Neutrophil (primary cell): Measurements from ENCODE around the gene ARHGEF4.

Experiments used
- H3K27ac ChIP-seq: fragments of 200-600 bp; sonication (generic); 2 replicates; pipeline ENCODE4 v1.5.1; 2016; ENCODE audit warnings: mild to moderate bottlenecking, moderate library complexity
- H3K27me3 ChIP-seq: fragments of 200-600 bp; sonication (generic); 2 replicates; pipeline ENCODE4 v1.6.0; 2016; ENCODE audit warnings: mild to moderate bottlenecking
- H3K36me3 ChIP-seq: fragments of 200-600 bp; sonication (generic); 2 replicates; pipeline ENCODE4 v1.5.1; 2017
- H3K4me1 ChIP-seq, 2 experiments: fragments of 200-600 bp in 1 of 2; sonication (generic) in 1 of 2; 1 replicate in 1 of 2; 2 replicates in 1 of 2; pipeline versions ENCODE4 v1.5.1 to v1.6.1; 2013 to 2016; ENCODE audit warnings: low read depth in 1 of 2, low read length in 1 of 2, mild to moderate bottlenecking in 1 of 2, moderate library complexity in 1 of 2; ENCODE audit not compliant: control insufficient read depth in 1 of 2, insufficient read depth in 1 of 2
- H3K4me3 ChIP-seq, 2 experiments: fragments of 200-600 bp in 1 of 2; sonication (generic) in 1 of 2; 1 replicate in 1 of 2; 2 replicates in 1 of 2; pipeline ENCODE4 v1.5.1; 2013 to 2016; ENCODE audit warnings: low read depth in 1 of 2, low read length in 1 of 2, mild to moderate bottlenecking in 1 of 2, moderate library complexity in 1 of 2
- H3K9me3 ChIP-seq: fragments of 200-600 bp; sonication (generic); 2 replicates; pipeline ENCODE4 v1.5.1; 2016
- TF ChIP-seq, protein P1 (sequence below): fragments of 200-600 bp; sonication (generic); IDR thresholded peaks from 2 replicates; pipeline ENCODE4 v1.5.1; 2016; ENCODE audit warnings: antibody characterized with exemption

The ARHGEF4 gene

DNA sequence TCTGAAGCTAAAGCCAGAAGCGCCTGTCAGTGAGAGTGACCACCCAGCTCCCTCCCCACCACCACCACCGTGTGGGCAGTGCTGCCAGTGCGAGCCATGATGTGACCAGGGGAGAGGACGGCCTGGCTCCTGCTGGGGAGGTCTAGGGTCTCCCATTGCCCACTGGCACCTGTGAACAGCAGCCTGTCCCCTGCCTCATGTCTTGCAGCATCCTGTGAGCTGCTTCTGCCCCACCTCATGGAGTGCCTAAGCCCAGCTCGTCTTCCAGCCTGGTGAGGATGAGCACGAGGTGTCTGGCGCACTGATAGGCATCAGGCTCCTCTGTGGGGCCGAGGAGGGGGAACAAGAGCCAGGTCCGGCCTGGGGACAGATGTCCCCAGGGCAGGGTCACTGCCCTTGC is 195.2 kb downstream of the ARHGEF4 start:
- peaks cover 65% of the 10 kb centered on the region for H3K27me3 ChIP-seq
- H3K27ac ChIP-seq = no peak overlapping the region
- peaks cover 6% of the 10 kb centered on the region for H3K9me3 ChIP-seq
- TF ChIP-seq, protein P1, sequence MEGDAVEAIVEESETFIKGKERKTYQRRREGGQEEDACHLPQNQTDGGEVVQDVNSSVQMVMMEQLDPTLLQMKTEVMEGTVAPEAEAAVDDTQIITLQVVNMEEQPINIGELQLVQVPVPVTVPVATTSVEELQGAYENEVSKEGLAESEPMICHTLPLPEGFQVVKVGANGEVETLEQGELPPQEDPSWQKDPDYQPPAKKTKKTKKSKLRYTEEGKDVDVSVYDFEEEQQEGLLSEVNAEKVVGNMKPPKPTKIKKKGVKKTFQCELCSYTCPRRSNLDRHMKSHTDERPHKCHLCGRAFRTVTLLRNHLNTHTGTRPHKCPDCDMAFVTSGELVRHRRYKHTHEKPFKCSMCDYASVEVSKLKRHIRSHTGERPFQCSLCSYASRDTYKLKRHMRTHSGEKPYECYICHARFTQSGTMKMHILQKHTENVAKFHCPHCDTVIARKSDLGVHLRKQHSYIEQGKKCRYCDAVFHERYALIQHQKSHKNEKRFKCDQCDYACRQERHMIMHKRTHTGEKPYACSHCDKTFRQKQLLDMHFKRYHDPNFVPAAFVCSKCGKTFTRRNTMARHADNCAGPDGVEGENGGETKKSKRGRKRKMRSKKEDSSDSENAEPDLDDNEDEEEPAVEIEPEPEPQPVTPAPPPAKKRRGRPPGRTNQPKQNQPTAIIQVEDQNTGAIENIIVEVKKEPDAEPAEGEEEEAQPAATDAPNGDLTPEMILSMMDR = no peak
- no peak overlapping the region for H3K4me3 ChIP-seq
- H3K4me1 ChIP-seq = peaks cover 2 to 4% of the 10 kb centered on the region in 2 experiments
- H3K36me3 ChIP-seq = no peaks in the 10 kb centered on the region

DNA sequence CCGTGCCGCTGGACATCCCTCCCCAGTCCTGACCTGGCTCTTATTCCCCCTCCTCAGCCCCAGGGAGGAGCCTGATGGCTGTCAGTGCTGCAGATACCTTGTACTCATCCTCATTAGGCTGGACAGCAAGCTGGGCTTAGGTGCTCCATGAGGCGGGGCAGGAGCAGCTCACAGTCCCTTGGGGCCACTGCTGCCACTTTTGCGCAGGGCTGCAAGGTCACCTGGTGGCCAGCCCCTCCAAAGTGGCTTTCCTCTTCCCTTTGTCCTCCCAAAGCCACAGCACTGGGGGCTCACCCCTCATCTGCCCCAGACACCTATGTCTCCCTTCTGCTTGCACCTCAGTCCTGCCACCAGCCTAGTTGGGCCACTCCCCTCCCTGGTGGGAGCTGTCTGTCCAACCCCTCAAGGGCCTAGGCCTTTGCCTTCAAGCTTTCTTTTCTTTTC is 195.7 kb downstream of the ARHGEF4 start:
- H3K27ac ChIP-seq = no peak overlapping the region
- H3K4me3 ChIP-seq = no peak overlapping the region
- TF ChIP-seq, protein P1 = no peak
- peaks cover 0 to 3% of the 10 kb centered on the region in 2 experiments for H3K4me1 ChIP-seq
- H3K36me3 ChIP-seq = no peaks in the 10 kb centered on the region
- H3K9me3 ChIP-seq = peaks cover 6% of the 10 kb centered on the region
- peaks cover 70% of the 10 kb centered on the region for H3K27me3 ChIP-seq

DNA sequence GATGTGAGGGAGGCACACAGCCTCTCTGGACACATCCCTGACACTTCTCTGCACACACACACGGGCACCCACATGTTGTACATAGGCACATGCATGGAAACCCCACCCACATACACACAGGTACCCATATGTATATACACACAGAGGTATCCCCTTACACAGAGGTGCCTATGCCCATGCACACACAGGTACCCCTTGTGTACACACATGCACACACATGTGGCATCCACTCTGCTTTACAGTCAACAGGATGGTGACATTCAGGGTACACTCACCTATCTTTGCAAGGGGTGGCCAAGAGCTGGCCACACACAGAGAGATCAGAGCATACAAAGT is 197.0 kb downstream of the ARHGEF4 start:
- Histone ChIP-seq H3K36me3 (no peaks in the 10 kb centered on the region), H3K4me1 (peaks cover 0 to 3% of the 10 kb centered on the region in 2 experiments), H3K27me3 (peaks cover 78% of the 10 kb centered on the region), H3K27ac (no peak overlapping the region), H3K9me3 (no peaks in the 10 kb centered on the region), H3K4me3 (no peak overlapping the region)
- TF ChIP-seq, protein P1 = no peak

DNA sequence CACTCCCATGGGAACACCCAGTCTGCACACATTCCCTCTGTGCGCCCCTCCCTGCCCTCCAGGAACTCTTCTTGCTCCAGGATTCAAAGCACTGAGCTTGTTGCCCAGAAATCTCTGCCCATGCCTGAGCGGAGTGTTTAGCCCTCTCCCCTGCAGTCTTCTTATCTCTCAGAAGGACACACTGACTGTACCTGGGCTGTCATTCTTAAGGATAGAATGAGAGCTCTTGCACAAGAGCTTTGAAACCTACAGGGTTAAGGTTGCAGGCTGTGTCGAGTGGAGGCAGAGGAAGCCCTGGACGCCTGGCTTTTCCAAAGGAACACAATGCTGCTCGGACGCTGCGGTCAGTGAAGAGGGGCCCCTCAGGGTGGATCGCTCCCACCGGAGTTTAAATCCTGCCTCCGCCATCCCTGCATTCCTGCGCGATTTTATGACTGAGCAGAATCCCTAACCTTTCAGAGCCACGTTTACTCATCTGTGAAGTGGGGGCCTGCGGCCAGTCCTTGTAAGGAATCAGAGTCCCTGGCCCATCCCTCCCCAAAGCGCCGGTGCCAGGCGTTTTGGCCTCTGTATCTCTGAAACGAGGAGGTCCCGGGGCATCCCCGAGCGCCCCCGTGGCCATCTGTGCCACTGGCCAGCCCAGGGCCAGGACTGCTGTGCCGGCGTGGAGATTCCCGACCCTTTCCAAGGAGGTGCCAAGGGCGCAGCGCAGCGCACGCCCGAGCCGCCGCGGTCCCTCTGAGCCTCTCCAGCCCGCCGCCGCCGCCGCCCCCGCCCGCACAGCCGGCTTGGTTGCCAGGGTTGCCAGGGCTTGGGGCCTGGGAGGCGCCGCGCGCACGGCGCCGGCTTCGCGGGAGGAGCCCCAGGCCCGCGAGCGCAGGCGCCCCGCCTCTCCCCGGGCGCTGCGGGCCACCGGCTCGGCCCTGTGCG is 197.7 kb downstream of the ARHGEF4 start:
- TF ChIP-seq, protein P1 = no peak
- no peak overlapping the region for H3K27ac ChIP-seq
- H3K4me3 ChIP-seq = no peak overlapping the region
- H3K4me1 ChIP-seq = peaks cover 0 to 3% of the 10 kb centered on the region in 2 experiments
- peaks cover 84% of the 10 kb centered on the region for H3K27me3 ChIP-seq
- H3K36me3 ChIP-seq = no peaks in the 10 kb centered on the region
- no peaks in the 10 kb centered on the region for H3K9me3 ChIP-seq

DNA sequence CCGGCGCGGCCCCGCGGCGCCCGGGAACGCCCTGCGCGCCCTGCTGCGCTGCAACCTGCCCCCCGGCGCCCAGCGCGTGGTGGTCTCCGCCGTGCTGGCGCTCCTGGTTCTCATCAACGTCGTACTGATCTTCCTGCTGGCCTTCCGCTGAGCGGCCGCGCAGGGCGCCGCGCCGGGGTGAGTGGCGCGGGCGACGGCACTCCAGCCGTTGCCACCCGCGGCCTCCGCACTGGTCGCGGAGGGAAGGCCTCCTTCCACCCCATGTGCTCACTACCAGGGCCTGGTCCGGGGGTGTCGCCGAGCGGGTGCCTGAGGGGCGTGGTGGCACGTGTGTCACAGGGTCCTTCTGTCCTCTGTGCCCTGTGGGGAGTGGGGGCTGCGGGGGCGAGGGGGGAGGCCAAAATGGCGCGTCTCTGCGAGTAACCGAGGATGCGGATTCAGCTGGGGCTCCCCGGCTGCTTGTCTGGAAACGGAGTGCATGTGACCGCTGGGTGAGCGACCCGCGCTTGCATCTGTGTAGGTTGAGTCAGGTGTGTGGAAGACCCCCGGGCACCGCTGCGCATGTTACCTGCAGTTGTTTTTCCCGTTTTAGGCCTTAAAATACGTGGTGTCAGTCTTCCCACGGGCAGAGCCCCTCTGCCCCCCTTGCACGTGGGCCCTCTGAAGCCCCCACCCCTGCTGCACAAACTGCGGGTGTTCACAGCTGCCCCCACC is 198.6 kb downstream of the ARHGEF4 start:
- Histone ChIP-seq H3K4me3 (no peak overlapping the region), H3K27ac (no peak overlapping the region), H3K4me1 (peaks cover 0 to 3% of the 10 kb centered on the region in 2 experiments), H3K9me3 (no peaks in the 10 kb centered on the region), H3K27me3 (peaks cover 93% of the 10 kb centered on the region), H3K36me3 (no peaks in the 10 kb centered on the region)
- TF ChIP-seq, protein P1 = no peak
